Iris pigment epithelial cell (primary cell): ENCODE data around the gene COMT.
"Not testable (repeated sequence)": the region's sequence is repeated elsewhere in the genome, so short reads cannot be mapped to it uniquely, and the experiment has no call there.

Source experiments
- DNase-seq: peaks from one replicate; pipeline ENCODE4 v3.0.0-alpha.2; 2011; ENCODE audit warnings: low read depth

COMT gene

GRCh38 chr22:19909350-19910179 lies 32.0 kb upstream of the COMT start:
- DNase-seq: peak; percentile 68

- no peak for DNase-seq
Measured at GRCh38 chr22:19910180-19910744, 31.3 kb upstream of the COMT start.

GRCh38 chr22:19911540-19912270 lies 29.9 kb upstream of the COMT start:
- no peak for DNase-seq

GRCh38 chr22:19912271-19912999 lies 29.1 kb upstream of the COMT start:
- DNase-seq: no peak

- DNase-seq: no peak
Measured at GRCh38 chr22:19913337-19913936, 28.1 kb upstream of the COMT start.

GRCh38 chr22:19914201-19914943 lies 27.2 kb upstream of the COMT start:
- DNase-seq: no peak

GRCh38 chr22:19915287-19915954 lies 26.2 kb upstream of the COMT start:
- no peak for DNase-seq

GRCh38 chr22:19916006-19916405 lies 25.6 kb upstream of the COMT start:
- no peak for DNase-seq

- no peak for DNase-seq
Measured at GRCh38 chr22:19916941-19917340, 24.6 kb upstream of the COMT start.

GRCh38 chr22:19917389-19918138 lies 24.0 kb upstream of the COMT start:
- no peak for DNase-seq

- no peak for DNase-seq
Measured at GRCh38 chr22:19918332-19919106, 23.1 kb upstream of the COMT start.

- no peak for DNase-seq
Measured at GRCh38 chr22:19919701-19920363, 21.7 kb upstream of the COMT start.

- DNase-seq: no peak
Measured at GRCh38 chr22:19921544-19922081, 20.0 kb upstream of the COMT start.

GRCh38 chr22:19923914-19924513 lies 17.6 kb upstream of the COMT start:
- no peak for DNase-seq

GRCh38 chr22:19926028-19926427 lies 15.5 kb upstream of the COMT start:
- not testable (repeated sequence) for DNase-seq

GRCh38 chr22:19927696-19928095 lies 13.9 kb upstream of the COMT start:
- no peak for DNase-seq

- no peak for DNase-seq
Measured at GRCh38 chr22:19928207-19928606, 13.4 kb upstream of the COMT start.
